NCI-H146 treated with DMSO at 0.1 percent for 48 hours (cell line): ENCODE measurements around the gene NDST3.

ENCODE experiments used
- DNase-seq: peaks from one replicate; lab custom pipeline; 2025; ENCODE audit not compliant: unreplicated experiment; lab: John Stamatoyannopoulos, UW

The NDST3 gene

GRCh38 chr4:118034053-118034785, at the start of gene NDST3:
Gene NDST3 (plus strand): TSS chr4:118034486. CDS start chr4:118053911, 19,425 bp downstream.
- peak; percentile 0 for DNase-seq

DNA sequence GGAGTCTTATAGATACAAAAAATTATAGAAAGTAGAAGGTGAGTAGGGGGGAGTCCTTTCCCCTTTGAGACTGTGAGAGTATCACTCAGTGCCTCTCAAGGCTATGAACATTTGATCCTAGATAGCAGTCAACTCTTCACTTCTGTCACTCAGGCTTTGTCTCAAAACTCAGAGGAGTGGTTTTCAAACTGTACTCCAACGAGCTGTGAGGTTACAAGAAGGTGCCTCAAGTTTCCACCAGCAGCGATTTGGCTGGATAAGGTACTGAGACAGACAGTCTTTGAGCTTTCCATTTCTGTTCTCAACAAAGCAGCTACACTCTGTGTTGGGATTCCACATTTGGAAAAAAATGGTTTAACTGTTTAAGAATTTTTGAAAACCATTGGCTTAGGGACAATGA, 48.0 kb upstream of the NDST3 start:
- no peak for DNase-seq

DNA sequence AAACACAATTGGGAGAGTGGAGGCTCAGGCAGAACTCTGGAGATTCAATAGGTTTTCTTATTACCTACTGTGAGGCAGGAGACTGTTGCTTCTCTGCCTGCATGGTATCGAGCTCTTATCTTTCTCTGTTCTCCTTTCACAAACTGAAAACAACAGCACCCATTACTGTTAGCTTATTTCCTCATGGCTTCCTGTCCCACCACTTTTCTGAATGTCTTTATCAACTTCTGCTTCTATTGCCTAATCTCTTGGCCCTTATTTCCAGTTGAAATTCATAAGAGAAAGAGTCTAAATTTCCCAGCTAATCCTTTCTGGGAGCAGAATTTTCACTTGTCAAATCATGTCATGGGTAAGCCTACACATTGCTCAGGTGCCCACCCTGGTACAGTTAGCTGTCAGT, 46.8 kb upstream of the NDST3 start:
- DNase-seq, result no peak

DNA sequence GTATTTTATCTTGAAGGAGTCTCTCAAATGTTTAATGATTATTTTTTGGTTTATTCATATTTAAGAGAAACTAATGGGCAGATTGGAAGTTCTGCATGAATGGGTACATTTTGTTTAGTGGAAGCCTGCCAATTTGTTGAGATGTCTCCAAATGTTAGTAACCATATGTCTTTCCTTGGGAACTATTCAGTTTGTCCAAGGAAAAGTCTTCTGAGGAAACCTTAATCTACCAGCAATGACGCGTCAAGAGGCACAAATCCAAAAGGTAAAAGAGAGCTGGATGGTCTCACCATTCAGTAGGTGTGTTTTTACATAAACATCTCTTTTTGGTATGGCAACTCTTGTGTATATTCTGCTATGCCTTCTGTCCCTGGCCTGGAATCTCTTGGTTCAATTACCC, 37.4 kb upstream of the NDST3 start:
- DNase-seq, result no peak

DNA sequence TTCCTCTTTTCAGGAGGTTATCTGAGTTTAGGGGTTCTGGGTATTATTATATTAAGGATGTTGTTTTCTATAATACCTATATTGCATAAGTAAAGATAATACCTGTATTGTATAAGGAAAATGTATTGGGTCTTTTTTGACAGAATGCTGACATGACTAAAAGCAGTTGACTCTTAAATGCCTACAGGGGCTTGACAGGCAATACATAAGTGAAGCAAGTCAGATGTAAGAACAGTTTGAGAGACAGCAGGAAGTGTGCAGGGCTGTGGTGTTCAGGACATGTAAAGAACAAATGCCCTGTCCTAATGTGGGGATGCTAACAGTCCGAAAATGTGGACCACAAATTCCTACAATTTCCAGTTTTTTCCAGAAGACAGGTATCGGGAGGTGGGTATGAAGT, 30.2 kb upstream of the NDST3 start:
- no peak for DNase-seq

- no peak for DNase-seq
These were observed 28.4 kb upstream of the NDST3 start for GRCh38 chr4:118005883-118006282.

DNA sequence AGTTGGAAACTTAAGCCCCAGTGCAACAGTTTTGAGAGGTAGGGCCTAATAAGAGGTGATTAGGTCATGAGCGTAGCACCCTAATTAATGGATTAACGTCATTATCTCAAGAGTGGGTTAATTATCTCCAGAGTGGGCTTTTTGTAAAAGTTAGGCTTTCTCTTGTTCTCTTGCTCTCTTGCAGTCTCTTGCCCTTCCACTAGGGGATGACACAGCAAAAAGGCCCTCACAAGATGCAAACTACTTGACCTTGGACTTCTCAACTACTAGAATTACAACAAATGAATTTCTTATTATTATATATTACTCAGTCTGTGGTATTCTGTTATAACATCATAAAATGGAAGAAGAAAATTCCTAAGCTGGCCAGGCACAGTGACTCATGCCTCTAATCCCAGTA, 22.1 kb upstream of the NDST3 start:
- no peak for DNase-seq

GRCh38 chr4:118014831-118015230, 19.5 kb upstream of the NDST3 start:
- no peak for DNase-seq

- DNase-seq, result no peak
These were observed 15.7 kb upstream of the NDST3 start for GRCh38 chr4:118018381-118019145.

DNA sequence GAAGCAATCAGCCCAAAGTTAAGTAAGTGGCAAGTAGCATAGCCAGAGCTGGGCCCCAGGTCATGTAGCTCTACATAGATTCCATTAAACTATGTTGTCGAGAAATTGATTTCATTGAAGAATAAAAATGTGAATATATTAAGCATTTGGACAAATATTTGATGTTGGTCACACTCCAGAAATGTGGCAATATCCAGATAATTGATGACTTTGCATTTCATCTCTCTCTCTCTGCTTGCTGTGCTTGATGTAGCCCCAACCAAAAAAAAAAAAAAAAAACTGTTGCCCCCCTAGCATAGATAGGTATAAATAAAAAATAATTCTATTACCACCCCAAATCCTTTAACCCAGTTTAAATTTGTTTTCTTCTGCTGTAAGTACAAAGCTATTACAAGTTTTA, 7.5 kb upstream of the NDST3 start:
- DNase-seq, result no peak

DNA sequence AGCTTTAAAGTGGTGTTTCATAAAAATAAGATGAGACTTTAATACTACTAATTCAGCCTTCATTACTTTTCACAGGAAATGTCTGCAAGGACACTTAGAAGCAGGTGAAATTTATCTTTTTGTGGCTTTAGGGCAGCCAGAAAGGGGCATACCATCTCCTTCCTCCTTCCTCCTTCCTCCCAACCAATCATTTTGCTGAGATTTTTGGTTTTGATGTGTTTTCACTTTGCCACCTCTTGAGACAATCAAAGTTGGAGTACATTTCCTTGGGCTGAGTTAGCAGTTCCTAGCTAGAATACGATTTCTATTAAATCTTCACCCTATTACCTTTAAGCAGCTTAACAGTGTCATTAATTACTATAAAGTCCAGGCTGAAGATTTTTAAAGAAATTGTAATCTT, 5.1 kb upstream of the NDST3 start:
- no peak for DNase-seq

DNA sequence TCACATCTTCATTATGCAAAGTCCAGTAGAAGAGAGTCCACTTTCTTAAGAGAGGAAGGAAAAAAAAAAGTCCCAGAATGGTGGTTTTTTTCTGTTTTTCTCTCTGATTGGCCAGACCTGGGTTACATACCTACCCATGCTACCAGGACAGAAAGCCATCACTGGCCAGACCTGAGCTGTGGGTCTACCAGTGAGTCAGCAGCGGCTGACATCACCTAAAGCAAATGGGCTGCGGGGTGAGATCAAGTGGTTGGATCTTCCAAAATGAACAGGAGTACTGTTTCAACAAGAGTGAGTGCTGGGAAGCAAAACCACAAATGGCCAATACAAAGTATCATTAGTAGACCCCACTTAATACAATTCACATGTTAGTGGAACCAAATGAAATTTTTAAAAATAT, 1.6 kb upstream of the NDST3 start:
- DNase-seq, result no peak

- DNase-seq, result no peak
These were observed 886 bp upstream of the NDST3 start for GRCh38 chr4:118033148-118034052.

GRCh38 chr4:118035309-118035708, 1.0 kb downstream of the NDST3 start:
- no peak for DNase-seq

- DNase-seq, result no peak
These were observed 2.0 kb downstream of the NDST3 start for GRCh38 chr4:118036336-118036735.

- no peak for DNase-seq
These were observed 3.7 kb downstream of the NDST3 start for GRCh38 chr4:118037955-118038354.

DNA sequence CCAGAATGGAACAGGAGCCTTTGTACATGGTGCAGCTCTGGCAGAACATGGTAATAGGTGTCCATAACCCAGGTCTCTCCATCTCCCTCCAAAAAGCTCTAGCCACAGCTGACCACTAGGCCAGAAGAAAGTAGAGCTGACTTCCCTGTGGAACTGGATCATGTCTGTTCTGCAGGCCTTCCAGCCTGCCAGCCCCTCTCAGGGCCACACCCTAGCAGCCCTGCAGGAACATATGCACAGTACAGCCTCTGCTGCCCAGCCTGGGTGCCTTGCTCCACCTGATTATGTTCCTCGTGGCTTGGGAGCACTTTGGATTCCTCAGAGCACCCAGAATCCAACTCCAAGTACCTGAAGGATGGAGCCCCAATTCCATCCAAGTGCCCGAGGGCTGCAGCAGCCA, 12.0 kb downstream of the NDST3 start:
- DNase-seq, result no peak

- DNase-seq, result no peak
These were observed 12.8 kb downstream of the NDST3 start for GRCh38 chr4:118047043-118047442.

GRCh38 chr4:118058955-118059354, 24.7 kb downstream of the NDST3 start:
- DNase-seq, result no peak

DNA sequence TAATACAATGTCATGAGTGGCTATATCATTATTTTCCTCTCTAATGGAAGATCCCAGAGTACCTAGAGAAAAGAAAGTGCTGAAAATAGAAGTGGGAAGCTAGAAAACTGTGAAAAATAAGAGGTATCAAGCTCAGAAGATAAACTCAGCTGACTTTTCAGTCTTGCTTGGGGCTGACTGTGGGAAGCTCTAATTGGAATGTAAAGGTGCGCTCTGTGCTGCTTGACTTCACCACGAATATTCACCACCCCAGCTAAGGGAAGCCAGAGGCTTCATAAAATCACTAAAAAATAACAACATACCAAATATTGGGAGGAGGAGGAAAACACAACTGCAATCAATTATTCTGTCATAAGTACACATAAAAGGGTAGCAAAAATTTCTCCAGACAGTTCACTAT, 25.1 kb downstream of the NDST3 start:
- no peak for DNase-seq

DNA sequence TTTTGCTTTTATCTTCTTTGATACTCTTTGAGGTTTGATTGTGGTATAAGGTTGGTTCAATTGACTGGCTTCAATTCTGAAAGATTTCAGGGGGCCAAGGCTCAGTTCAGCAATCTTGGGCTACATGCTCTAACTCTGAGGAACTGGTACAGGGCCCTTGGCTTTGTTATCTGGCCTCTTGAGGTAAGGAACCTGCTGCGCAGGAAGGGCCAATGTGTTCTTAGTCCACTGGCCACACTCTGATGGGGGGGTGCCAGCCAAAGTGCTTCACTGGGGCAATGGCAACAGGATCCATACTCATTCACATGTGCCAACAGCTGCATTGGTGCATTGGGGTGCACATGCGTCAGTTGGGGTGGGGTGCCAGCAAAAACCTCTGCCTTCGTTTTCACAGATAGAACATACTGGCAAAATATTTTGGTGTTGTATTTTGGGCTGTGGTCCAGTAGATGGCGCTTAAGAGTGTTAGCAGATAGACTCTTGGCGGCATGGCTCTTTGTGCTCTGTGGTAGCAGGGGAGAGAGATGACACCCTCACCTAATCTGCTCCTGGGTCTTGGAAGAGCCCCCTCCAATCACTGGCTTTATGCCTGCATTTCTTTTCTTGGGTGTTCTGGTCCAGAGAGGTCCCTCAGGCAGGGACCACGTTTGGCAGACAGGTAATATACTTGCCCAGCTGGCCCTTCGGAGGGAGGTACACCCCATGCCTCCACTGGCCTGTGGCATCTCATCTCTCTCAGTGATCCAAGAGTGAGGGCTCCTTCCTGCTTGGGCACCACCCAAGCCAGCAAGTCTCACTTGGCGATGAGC, 42.9 kb downstream of the NDST3 start:
- DNase-seq, result no peak
